Immature natural killer cell (primary cell): ENCODE results near the gene RAB9A. TPM values are rescaled to one million over a fixed set of nuclear protein-coding genes. Genes with fewer than 3 reads are reported as not detected.

Experiments
- DNase-seq, 3 donors: peaks; one replicate each; pipeline ENCODE4 v3.0.0; 2022; ENCODE audit warnings: mixed read lengths in 1 of 3
- H3K27ac Mint-ChIP-seq, 6 donors: one replicate each; pipeline ENCODE4 v1.8.0; 2020; ENCODE audit warnings: mixed read lengths in 6 of 6, mild to moderate bottlenecking in 5 of 6, inconsistent platforms in 4 of 6, moderate library complexity in 3 of 6
- H3K27me3 Mint-ChIP-seq, 3 donors: one replicate each; pipeline ENCODE4 v1.8.0; 2020 to 2021; ENCODE audit warnings: low read depth in 3 of 3, mild to moderate bottlenecking in 3 of 3, mixed read lengths in 3 of 3, moderate library complexity in 3 of 3, inconsistent platforms in 1 of 3
- H3K36me3 Mint-ChIP-seq, 3 donors: one replicate each; pipeline ENCODE4 v1.8.0; 2020; ENCODE audit warnings: mixed read lengths in 3 of 3, inconsistent platforms in 2 of 3, mild to moderate bottlenecking in 2 of 3
- H3K4me1 Mint-ChIP-seq, 2 donors: one replicate each; pipeline ENCODE4 v1.8.0; 2020; ENCODE audit warnings: inconsistent platforms in 2 of 2, mild to moderate bottlenecking in 2 of 2, mixed read lengths in 2 of 2, moderate library complexity in 1 of 2
- H3K4me3 Mint-ChIP-seq, 5 donors: one replicate each; pipeline ENCODE4 v1.8.0; 2020; ENCODE audit warnings: mild to moderate bottlenecking in 5 of 5, mixed read lengths in 5 of 5, inconsistent platforms in 3 of 5, moderate library complexity in 3 of 5
- H3K9me3 Mint-ChIP-seq, 6 donors: one replicate each; pipeline ENCODE4 v1.8.0; 2020; ENCODE audit warnings: mild to moderate bottlenecking in 6 of 6, mixed read lengths in 6 of 6, inconsistent platforms in 4 of 6, moderate library complexity in 3 of 6
- polyA plus RNA-seq, 3 donors: library from polyadenylated mRNA; unstranded; fragments of 300-500 nt; fragmentation: Illumina TruSeq; gene quantifications; one replicate each; pipeline ENCODE4 v1.2.3, GENCODE V29; 2021

Gene RAB9A
- polyA plus RNA-seq, 3 donors from 2014 or later = 45.8 to 70.2 (median 48.0) TPM

GRCh38 chrX:13681595-13681994, 7.3 kb upstream of the RAB9A start:
- Mint-ChIP-seq H3K9me3 (peaks cover 0 to 2% (median 0%) of the 10 kb centered on the region in 6 donors), H3K36me3 (peaks cover 0 to 13% (median 0%) of the 10 kb centered on the region in 3 donors), H3K4me3 (no peak overlapping the region), H3K4me1 (peaks cover 11 to 16% of the 10 kb centered on the region in 2 donors), H3K27ac (no peak overlapping the region), H3K27me3 (peaks cover 1 to 3% (median 2%) of the 10 kb centered on the region in 3 donors)
- no peak for DNase-seq

DNA sequence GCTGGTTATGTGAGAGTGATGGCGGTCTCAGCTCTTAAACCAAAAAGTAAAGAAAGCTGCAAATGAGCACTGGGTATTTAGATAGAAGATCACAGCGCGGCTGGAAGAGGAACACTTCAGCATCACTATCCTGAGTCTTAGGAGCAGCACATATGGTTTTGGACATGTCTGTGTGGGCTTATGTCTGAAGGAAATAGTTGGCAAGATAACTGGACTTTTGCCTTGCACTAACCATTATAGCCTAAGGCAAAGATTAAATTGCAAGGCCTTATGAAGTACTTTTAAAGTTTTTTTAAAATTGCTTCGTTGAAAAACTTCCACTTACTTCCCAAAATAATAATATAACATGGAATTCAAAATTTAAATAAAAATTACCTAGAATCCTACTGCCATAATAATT, 4.6 kb upstream of the RAB9A start:
- no peak overlapping the region for H3K4me3 Mint-ChIP-seq
- H3K4me1 Mint-ChIP-seq = peaks cover 19 to 26% of the 10 kb centered on the region in 2 donors
- H3K9me3 Mint-ChIP-seq = peaks cover 0 to under 1% (median 0%) of the 10 kb centered on the region in 6 donors

DNA sequence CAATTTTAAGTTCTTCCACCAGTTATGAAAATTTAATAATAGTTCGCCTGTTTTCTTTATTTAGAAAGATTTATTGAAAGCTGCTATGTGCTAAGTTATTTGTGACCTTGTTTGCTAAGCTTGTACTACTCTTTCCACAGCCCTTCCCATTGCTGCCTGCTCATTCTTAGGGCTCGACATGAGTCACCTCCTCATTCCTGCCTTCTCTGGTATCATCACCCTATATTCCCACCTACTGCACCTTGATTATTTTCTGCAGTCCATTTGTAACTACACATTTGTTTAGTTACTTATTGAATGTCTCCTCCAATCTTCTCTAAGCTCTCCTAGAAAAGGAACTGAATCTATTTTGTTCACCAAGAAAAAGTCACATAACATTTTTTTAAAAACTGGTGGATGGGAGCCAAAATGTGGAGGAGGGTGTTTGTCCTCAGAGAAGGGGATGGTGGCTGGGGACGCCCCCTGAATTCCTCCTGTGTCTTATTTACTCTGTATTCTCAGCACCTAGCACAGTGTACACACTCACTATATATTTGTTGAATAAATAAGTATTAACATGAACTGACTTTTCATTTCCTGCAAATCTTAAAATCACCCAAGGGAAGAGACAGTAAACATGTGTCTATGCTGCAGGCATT, 3.7 kb upstream of the RAB9A start:
- peaks cover 7 to 12% (median 8%) of the 10 kb centered on the region in 3 donors for H3K27me3 Mint-ChIP-seq
- H3K9me3 Mint-ChIP-seq = no peaks in the 10 kb centered on the region
- H3K36me3 Mint-ChIP-seq = peaks cover 0 to 13% (median 0%) of the 10 kb centered on the region in 3 donors
- H3K4me3 Mint-ChIP-seq = no peak overlapping the region
- peak overlapping the region in 1 of 6 donors; percentile 0 for H3K27ac Mint-ChIP-seq
- DNase-seq = no peak
- peaks cover 24 to 31% of the 10 kb centered on the region in 2 donors for H3K4me1 Mint-ChIP-seq

More for the DNA sequence above, 4.6 kb upstream of the RAB9A start:
- no peak for DNase-seq
- H3K36me3 Mint-ChIP-seq = peaks cover 0 to 13% (median 0%) of the 10 kb centered on the region in 3 donors
- no peak overlapping the region for H3K27ac Mint-ChIP-seq
- peaks cover 3 to 10% (median 5%) of the 10 kb centered on the region in 3 donors for H3K27me3 Mint-ChIP-seq

DNA sequence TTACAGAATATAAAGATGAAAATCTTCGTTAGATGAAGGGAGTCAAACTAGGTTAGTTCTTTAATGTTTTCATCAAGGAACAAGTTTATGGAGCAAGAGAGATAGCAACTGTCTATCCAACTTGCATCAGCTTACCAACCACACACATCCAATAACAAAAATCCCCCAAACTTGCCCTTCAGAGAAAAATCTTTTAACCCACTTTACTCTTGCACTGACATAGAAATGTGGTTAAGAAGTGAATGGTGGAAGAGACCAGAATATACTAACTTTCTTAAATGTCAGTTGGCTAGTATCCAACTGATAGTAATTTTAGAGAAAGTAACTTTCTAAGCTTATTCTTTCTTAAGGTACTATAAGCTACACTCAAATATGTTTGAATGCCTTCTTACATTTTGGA, 1.7 kb upstream of the RAB9A start:
- H3K27ac Mint-ChIP-seq = peak overlapping the region in 3 of 6 donors; percentile 62 to 96 (median 93)
- peaks cover 8 to 15% (median 9%) of the 10 kb centered on the region in 3 donors for H3K27me3 Mint-ChIP-seq
- H3K36me3 Mint-ChIP-seq = no peaks in the 10 kb centered on the region
- H3K4me3 Mint-ChIP-seq = peak overlapping the region in 1 of 5 donors; percentile 6
- peaks cover 37 to 48% of the 10 kb centered on the region in 2 donors for H3K4me1 Mint-ChIP-seq
- H3K9me3 Mint-ChIP-seq = no peaks in the 10 kb centered on the region
- DNase-seq = no peak

DNA sequence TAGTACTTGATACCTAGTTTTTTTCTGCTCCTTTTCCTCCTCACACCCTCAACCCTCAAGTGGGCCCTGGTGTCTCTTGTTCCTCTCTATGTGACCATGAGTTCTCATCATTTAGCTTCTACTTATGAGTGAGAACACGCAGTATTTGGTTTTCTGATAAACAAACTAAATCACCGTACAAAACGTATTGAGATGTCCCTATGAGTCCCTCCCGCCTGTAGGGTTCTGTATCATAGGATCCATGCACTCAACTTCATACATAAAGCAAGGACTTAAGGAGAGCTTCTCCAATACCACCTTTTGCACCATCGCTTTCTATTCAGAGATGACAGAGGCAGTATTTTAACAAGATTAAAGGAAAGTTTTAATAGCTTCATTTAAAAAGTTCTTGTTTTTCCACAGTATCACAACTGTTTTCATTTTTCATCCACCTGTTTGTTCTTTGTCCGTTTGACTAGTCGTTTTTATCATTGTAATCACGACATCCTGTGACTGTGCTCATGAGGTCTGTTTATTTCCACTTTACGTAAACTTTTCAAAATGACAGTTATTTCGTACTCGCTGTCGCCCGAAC, 457 bp upstream of the RAB9A start:
- Mint-ChIP-seq H3K4me3 (peak overlapping the region; percentile 90 to 95 (median 94)), H3K9me3 (peaks cover 0 to under 1% (median 0%) of the 10 kb centered on the region in 6 donors), H3K36me3 (no peaks in the 10 kb centered on the region), H3K27me3 (peaks cover 9 to 15% (median 13%) of the 10 kb centered on the region in 3 donors), H3K4me1 (peaks cover 49 to 61% of the 10 kb centered on the region in 2 donors), H3K27ac (peak overlapping the region; percentile 93 to 98 (median 96))
- DNase-seq = peak; percentile 14 to 50 (median 28)

DNA sequence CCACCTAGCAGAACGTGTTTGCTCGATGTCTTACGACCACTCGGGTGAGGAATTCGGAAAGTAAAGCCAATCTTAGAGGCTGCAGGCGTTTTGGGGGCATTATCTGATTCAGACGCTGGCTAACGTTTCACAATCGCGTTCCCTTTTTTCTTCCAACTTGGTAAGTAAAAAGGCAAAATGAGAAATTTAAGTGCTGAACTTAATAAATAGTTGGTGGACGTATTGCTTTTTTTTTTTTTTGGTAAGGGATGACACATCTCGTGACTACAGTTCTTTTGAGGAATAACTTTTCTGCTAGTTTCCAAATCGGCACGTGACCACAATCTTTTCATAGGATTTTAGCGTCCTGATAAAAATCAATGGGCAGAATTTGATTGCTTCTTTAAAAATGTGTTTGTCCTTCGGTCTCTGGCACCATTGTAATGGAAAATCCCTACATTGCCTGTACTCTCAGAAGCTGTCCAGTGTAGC, 848 bp downstream of the RAB9A start:
- peaks cover 9 to 15% (median 13%) of the 10 kb centered on the region in 3 donors for H3K27me3 Mint-ChIP-seq
- peaks cover 0 to 2% (median 0%) of the 10 kb centered on the region in 6 donors for H3K9me3 Mint-ChIP-seq
- H3K36me3 Mint-ChIP-seq = no peaks in the 10 kb centered on the region
- no peak for DNase-seq
- H3K4me3 Mint-ChIP-seq = peak overlapping the region; percentile 90 to 95 (median 94)
- peak overlapping the region; percentile 93 to 98 (median 96) for H3K27ac Mint-ChIP-seq
- H3K4me1 Mint-ChIP-seq = peaks cover 61 to 74% of the 10 kb centered on the region in 2 donors

DNA sequence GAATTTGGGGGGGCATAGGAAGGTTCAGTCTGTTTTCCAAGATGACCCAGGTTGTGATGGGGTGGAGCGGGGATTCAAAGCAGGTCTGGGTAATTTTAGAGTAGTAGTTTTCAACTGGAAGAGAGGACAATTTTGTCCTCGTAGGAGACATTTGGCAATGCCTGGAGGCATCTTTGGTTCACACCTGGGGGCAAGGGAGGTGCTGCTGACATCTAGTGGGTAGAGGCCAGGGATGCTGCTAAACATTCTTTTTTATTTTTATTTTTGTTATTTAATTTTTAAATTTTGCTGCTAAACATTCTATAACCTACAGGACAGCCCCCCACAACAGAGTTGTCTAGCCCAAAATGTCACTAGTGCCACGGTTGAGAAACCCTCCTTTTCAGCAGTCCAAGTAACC, 1.9 kb downstream of the RAB9A start:
- peak overlapping the region; percentile 90 to 95 (median 94) for H3K4me3 Mint-ChIP-seq
- H3K36me3 Mint-ChIP-seq = no peaks in the 10 kb centered on the region
- peaks cover 66 to 77% of the 10 kb centered on the region in 2 donors for H3K4me1 Mint-ChIP-seq
- H3K9me3 Mint-ChIP-seq = peaks cover 0 to 2% (median 0%) of the 10 kb centered on the region in 6 donors
- DNase-seq = peak in 1 of 3 donors; percentile 15
- peaks cover 9 to 13% (median 12%) of the 10 kb centered on the region in 3 donors for H3K27me3 Mint-ChIP-seq
- H3K27ac Mint-ChIP-seq = peak overlapping the region; percentile 93 to 98 (median 96)

GRCh38 chrX:13691841-13692371, 3.0 kb downstream of the RAB9A start:
- Mint-ChIP-seq H3K36me3 (no peaks in the 10 kb centered on the region), H3K27me3 (peaks cover 11 to 13% (median 12%) of the 10 kb centered on the region in 3 donors), H3K27ac (peak overlapping the region; percentile 82 to 96 (median 91)), H3K9me3 (peaks cover 0 to 2% (median 0%) of the 10 kb centered on the region in 6 donors), H3K4me1 (peaks cover 74 to 86% of the 10 kb centered on the region in 2 donors), H3K4me3 (peak overlapping the region; percentile 68 to 87 (median 81))
- DNase-seq = peak in 2 of 3 donors; percentile 26 to 28

DNA sequence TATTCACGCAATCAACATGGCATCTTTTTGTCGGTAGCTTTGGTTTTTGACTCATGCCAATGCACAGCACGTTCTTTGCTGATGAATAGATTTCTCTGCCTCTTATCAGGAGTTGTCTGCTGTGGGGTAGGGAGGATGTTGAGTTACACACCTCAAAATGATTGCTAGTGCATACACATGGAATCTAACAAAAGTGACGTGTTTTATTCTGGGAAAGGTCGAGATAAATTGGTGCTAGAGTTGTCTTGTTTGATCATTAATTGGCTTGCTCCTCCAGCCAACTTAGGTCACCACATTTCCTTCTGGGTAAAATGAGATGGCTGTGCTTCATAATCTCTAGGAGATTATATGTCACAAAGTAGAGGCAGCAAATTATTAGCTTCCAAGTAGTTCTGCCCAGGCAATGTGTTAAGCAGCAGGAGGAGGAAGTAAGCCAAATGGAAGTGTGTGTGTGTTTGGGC, 3.9 kb downstream of the RAB9A start:
- H3K27me3 Mint-ChIP-seq = peaks cover 11 to 12% (median 12%) of the 10 kb centered on the region in 3 donors
- H3K9me3 Mint-ChIP-seq = peaks cover 0 to 2% (median 0%) of the 10 kb centered on the region in 6 donors
- H3K27ac Mint-ChIP-seq = peak overlapping the region; percentile 82 to 96 (median 91)
- H3K36me3 Mint-ChIP-seq = no peaks in the 10 kb centered on the region
- H3K4me1 Mint-ChIP-seq = peaks cover 83 to 92% of the 10 kb centered on the region in 2 donors
- peak overlapping the region; percentile 68 to 87 (median 81) for H3K4me3 Mint-ChIP-seq
- DNase-seq = no peak

DNA sequence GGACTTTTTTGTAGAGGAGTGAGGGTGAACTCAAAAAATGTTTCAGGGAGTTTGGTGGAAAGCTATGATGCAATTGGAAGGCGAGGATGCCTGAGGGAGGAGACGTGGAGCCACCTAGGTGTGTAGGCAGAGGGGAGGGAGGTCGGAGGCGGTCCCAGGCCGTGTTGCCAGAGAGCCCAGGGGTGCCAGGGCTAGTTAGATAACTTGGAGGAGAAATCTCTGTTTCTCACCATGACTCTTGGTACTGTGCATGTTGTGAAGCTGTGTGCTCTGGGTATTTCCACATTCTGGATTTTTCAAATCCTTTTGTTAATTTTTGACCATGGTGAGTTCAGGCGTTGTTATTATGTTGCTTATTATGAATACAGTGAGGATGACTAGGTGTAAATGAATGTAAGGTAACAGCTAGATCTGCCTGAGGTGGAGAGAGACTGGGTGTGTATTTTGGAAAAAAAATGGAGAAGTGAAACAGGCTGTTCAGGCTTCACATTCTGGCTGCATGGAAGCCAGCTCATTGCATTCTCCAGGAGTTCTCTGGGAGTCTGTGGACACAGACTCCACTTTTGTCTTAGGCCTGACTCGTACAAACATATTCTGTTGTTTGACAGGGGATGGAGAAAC, 4.5 kb downstream of the RAB9A start:
- Mint-ChIP-seq H3K9me3 (peaks cover 0 to 2% (median 0%) of the 10 kb centered on the region in 6 donors), H3K27ac (peak overlapping the region; percentile 82 to 96 (median 91)), H3K36me3 (no peaks in the 10 kb centered on the region), H3K4me3 (peak overlapping the region; percentile 68 to 87 (median 81)), H3K27me3 (peaks cover 6 to 12% (median 11%) of the 10 kb centered on the region in 3 donors), H3K4me1 (peaks cover 84 to 92% of the 10 kb centered on the region in 2 donors)
- DNase-seq = no peak

GRCh38 chrX:13694359-13694758, 5.4 kb downstream of the RAB9A start:
- H3K36me3 Mint-ChIP-seq = peaks cover 0 to 3% (median 0%) of the 10 kb centered on the region in 3 donors
- peak overlapping the region in 4 of 5 donors; percentile 59 to 87 (median 71) for H3K4me3 Mint-ChIP-seq
- H3K4me1 Mint-ChIP-seq = peaks cover 88 to 96% of the 10 kb centered on the region in 2 donors
- peaks cover 5 to 11% (median 8%) of the 10 kb centered on the region in 3 donors for H3K27me3 Mint-ChIP-seq
- peak overlapping the region in 4 of 6 donors; percentile 19 to 96 (median 72) for H3K27ac Mint-ChIP-seq
- peaks cover 0 to 2% (median 0%) of the 10 kb centered on the region in 6 donors for H3K9me3 Mint-ChIP-seq
- no peak for DNase-seq

DNA sequence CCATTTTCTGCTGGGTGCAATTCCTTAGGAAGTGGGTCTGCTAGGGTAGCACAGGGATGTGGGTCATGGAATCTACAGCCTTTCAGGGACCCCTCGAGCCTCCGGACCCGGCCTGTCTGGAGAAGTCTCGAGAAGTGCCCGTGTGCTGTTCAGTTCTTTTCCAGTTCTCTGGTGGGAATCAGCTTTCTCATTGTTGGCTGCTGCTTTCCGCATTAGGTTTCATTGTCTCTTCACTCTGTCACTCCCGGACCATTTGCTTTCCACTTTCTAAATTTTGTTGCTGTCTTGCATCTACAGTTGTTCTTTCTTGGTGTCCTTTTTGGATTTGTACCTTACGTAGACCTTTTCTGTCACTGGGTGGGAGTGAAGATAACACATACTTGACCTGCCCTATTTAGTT, 6.1 kb downstream of the RAB9A start:
- H3K4me1 Mint-ChIP-seq = peaks cover 88 to 96% of the 10 kb centered on the region in 2 donors
- peak overlapping the region; percentile 1 to 87 (median 62) for H3K4me3 Mint-ChIP-seq
- DNase-seq = no peak
- peaks cover 0 to 2% (median 0%) of the 10 kb centered on the region in 6 donors for H3K9me3 Mint-ChIP-seq
- H3K27me3 Mint-ChIP-seq = peaks cover 5 to 7% (median 5%) of the 10 kb centered on the region in 3 donors
- H3K36me3 Mint-ChIP-seq = peaks cover 0 to 5% (median 0%) of the 10 kb centered on the region in 3 donors
- peak overlapping the region; percentile 53 to 96 (median 80) for H3K27ac Mint-ChIP-seq

DNA sequence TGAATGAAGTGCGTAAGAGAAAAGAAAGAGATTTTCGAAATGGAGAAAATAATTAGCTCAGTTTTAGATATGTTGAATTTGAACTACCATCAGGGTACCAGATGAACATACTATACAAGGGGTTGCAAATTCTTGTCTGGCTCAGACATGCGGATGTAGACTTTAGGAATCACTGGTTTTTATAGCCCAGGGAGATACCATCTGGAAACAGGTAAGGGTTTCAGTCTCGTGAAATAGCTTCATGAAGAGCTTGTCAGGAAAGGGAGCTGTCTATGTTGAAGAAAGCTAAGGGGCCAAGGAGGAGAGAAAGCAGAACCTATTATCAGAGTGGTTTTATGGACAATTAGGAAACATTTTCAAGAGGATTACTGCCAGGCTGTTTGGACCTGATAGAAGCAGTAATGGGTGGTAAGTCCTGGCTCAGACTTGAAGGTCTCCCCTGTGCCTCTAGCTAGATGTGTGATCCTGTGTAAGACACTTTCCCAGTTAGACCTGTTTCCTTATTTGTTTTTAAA, 6.7 kb downstream of the RAB9A start:
- peak overlapping the region; percentile 53 to 96 (median 79) for H3K27ac Mint-ChIP-seq
- peaks cover 2 to 7% (median 5%) of the 10 kb centered on the region in 3 donors for H3K27me3 Mint-ChIP-seq
- peak overlapping the region; percentile 44 to 87 (median 62) for H3K4me3 Mint-ChIP-seq
- peaks cover 0 to 5% (median 0%) of the 10 kb centered on the region in 3 donors for H3K36me3 Mint-ChIP-seq
- DNase-seq = no peak
- peaks cover 89 to 96% of the 10 kb centered on the region in 2 donors for H3K4me1 Mint-ChIP-seq
- peaks cover 0 to 2% (median 0%) of the 10 kb centered on the region in 6 donors for H3K9me3 Mint-ChIP-seq
